22Rv1 (cell line): ENCODE results near the gene STAT5B.

Experiments used
- ZFX ChIP-seq: fragments of 450-650 bp; IDR thresholded peaks from 2 replicates; pipeline ENCODE4 v1.6.1; 2017; ENCODE audit warnings: antibody characterized with exemption, borderline replicate concordance
- TF ChIP-seq, protein P1 (sequence below): fragments of 450-650 bp; IDR thresholded peaks from 2 replicates; pipeline ENCODE4 v1.5.1; 2017; ENCODE audit warnings: mild to moderate bottlenecking

DNA sequence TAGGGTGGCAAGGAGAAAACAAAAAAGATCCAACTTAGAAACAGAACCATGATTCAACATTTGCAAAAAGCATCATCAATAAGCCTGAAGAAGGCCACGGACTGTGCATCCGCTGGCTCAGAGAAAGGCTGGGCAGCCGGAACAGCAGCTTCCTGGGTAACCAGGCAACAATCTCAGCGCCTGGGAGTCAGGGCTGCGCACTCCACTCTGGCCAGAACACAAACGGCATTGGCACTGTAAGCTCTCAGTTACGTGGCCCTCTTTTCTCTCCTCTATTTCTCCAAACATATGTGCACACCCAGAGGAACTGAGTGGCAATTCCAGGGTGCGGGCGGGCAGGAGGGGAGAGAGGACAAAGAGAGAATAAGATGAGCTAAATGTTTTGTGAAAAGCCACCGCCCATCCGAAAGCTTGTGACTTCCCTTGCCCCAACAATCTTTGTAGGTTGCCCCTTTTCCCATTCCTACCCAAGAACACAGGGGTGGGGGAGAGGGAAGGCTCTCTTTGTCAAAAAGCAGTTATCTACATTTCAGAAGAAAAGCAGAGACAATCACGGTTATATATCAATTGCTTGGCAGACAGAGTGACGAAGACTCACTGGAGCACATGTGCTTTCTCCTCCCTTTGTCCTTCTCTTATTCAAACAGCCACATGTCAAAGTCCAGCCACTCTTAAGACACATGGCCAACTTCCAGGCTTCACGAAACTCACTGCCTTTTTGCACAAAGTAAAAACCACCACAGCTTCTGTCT lies 75.3 kb downstream of the STAT5B start:
- TF ChIP-seq, protein P1, sequence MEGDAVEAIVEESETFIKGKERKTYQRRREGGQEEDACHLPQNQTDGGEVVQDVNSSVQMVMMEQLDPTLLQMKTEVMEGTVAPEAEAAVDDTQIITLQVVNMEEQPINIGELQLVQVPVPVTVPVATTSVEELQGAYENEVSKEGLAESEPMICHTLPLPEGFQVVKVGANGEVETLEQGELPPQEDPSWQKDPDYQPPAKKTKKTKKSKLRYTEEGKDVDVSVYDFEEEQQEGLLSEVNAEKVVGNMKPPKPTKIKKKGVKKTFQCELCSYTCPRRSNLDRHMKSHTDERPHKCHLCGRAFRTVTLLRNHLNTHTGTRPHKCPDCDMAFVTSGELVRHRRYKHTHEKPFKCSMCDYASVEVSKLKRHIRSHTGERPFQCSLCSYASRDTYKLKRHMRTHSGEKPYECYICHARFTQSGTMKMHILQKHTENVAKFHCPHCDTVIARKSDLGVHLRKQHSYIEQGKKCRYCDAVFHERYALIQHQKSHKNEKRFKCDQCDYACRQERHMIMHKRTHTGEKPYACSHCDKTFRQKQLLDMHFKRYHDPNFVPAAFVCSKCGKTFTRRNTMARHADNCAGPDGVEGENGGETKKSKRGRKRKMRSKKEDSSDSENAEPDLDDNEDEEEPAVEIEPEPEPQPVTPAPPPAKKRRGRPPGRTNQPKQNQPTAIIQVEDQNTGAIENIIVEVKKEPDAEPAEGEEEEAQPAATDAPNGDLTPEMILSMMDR: no peak
- TF ChIP-seq ZFX: no peak
